Measurements from ENCODE around the gene STX4.

STX4 gene

DNA sequence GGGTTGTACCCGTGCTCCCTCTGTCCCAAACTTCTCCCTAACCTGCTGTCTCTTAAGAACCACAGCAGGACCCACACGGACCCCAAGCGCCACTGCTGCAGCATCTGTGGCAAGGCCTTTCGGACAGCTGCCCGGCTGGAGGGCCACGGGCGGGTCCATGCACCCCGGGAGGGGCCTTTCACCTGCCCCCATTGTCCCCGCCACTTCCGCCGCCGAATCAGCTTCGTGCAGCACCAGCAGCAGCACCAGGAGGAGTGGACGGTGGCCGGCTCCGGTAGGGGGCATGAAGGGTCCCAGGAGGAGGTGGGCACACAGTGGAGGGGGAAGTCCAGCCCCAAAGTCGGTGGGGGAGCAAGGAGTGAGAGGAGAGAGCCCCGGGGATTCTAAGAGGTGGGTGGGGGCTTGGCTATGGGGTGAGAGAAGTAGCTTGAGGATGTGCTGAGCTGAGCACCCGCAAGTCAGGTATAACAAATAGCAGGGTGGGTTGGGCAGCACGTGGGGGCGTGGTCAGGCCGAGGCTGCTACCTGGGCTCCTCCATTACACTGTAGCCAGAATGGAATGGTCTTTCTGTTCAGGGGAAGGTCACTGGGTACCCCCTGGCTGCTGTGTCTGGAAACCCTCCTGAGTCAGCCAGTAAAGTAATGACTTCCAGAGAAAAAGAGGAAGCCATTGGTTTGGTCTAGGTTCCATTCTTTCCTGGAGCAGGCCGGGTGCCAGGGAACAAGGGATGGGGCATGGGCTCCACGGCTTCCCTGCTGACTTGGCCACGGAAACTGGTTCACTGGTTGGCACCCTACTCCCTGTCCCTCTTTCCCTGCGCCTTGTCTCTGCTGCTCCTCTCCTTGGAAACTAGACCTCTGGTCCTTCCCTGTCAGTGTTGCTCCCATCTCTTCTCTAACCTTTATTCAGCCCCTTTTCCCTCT is 48.3 kb downstream of the STX4 start:
- no peak for TF ChIP-seq CTCF (IDR thresholded peaks at IDR 0.05)
- H3K27ac ChIP-seq, result no peak overlapping the region
- intact Hi-C loops (cut with DNase I; ENCODE audit: low total_unique reads), result no loop called here
- peaks cover 0 to 12% (median 7%) of the 10 kb centered on the region in 4 donors for H3K4me1 ChIP-seq
- no peaks in the 10 kb centered on the region for H3K9me3 ChIP-seq
- no peaks in the 10 kb centered on the region for H3K27me3 ChIP-seq
- H3K36me3 ChIP-seq, result peaks cover 43 to 99% (median 91%) of the 10 kb centered on the region in 3 donors
- H3K4me3 ChIP-seq, result no peak overlapping the region
- no peak for DNase-seq

- H3K27ac ChIP-seq, result no peak overlapping the region
- no peaks in the 10 kb centered on the region for H3K27me3 ChIP-seq
- peaks cover 0 to 12% (median 7%) of the 10 kb centered on the region in 4 donors for H3K4me1 ChIP-seq
- no peak overlapping the region for H3K4me3 ChIP-seq
- no peaks in the 10 kb centered on the region for H3K9me3 ChIP-seq
- intact Hi-C loops (cut with DNase I; ENCODE audit: low total_unique reads), result no loop called here
- peaks cover 36 to 99% (median 91%) of the 10 kb centered on the region in 3 donors for H3K36me3 ChIP-seq
- no peak for DNase-seq
- no peak for TF ChIP-seq CTCF (IDR thresholded peaks at IDR 0.05)
Measured at GRCh38 chr16:31082368-31083045, 49.1 kb downstream of the STX4 start.

- H3K9me3 ChIP-seq, result no peaks in the 10 kb centered on the region
- DNase-seq, result no peak
- no peak overlapping the region for H3K27ac ChIP-seq
- intact Hi-C loops (cut with DNase I; ENCODE audit: low total_unique reads), result no loop called here
- H3K4me1 ChIP-seq, result peaks cover 0 to 12% (median 7%) of the 10 kb centered on the region in 4 donors
- H3K27me3 ChIP-seq, result no peaks in the 10 kb centered on the region
- no peak for TF ChIP-seq CTCF (IDR thresholded peaks at IDR 0.05)
- H3K36me3 ChIP-seq, result peaks cover 31 to 99% (median 91%) of the 10 kb centered on the region in 3 donors
- H3K4me3 ChIP-seq, result no peak overlapping the region
Measured at GRCh38 chr16:31083081-31083480, 49.7 kb downstream of the STX4 start.

GRCh38 chr16:31083556-31083955 is 50.2 kb downstream of the STX4 start:
- intact Hi-C loops (cut with DNase I; ENCODE audit: low total_unique reads), result no loop called here
- no peak for TF ChIP-seq CTCF (IDR thresholded peaks at IDR 0.05)
- Histone ChIP-seq H3K9me3 (no peaks in the 10 kb centered on the region), H3K36me3 (peaks cover 27 to 99% (median 86%) of the 10 kb centered on the region in 3 donors), H3K4me1 (peaks cover 0 to 12% (median 7%) of the 10 kb centered on the region in 4 donors), H3K27me3 (no peaks in the 10 kb centered on the region), H3K4me3 (no peak overlapping the region), H3K27ac (no peak overlapping the region)
- DNase-seq, result no peak

- Histone ChIP-seq H3K27me3 (no peaks in the 10 kb centered on the region), H3K9me3 (no peaks in the 10 kb centered on the region), H3K36me3 (peaks cover 22 to 98% (median 82%) of the 10 kb centered on the region in 3 donors), H3K27ac (no peak overlapping the region), H3K4me1 (peaks cover 0 to 12% (median 7%) of the 10 kb centered on the region in 4 donors), H3K4me3 (no peak overlapping the region)
- DNase-seq, result no peak
- TF ChIP-seq CTCF (IDR thresholded peaks at IDR 0.05), result no peak
- intact Hi-C loops (cut with DNase I; ENCODE audit: low total_unique reads), result no loop called here
Measured at GRCh38 chr16:31083981-31084380, 50.6 kb downstream of the STX4 start.
